Stimulated activated CD4-positive, alpha-beta T cell treated with anti-CD3 and anti-CD28 coated beads, Interleukin-2, amount 100 ng/mL, for 48 hours (primary cell): ENCODE measurements around the gene PRKN.

Experiments
- DNase-seq, 2 donors: peaks; one replicate each; pipeline ENCODE4 v3.0.0-alpha.2; 2020

PRKN gene

DNA sequence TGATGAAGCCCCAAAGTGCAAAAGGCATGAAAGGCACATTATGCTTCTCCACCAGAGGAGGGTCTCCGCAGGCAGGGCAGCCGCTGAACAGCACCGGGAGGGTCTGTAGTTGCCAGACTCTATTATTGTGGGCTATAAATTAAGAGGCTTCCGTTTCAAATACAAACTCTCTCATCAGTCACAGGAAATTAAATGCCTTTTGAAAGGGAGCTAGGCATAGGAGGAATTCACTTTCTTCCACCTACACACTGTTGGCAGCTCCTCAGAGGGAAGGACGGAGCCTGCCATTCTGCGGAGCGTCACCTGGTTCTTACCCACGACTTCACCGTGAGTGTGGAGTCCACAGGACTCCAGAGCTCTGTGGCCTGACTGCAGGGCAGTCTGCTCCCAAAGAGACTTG is 1312.9 kb downstream of the PRKN start:
- no peak for DNase-seq

DNA sequence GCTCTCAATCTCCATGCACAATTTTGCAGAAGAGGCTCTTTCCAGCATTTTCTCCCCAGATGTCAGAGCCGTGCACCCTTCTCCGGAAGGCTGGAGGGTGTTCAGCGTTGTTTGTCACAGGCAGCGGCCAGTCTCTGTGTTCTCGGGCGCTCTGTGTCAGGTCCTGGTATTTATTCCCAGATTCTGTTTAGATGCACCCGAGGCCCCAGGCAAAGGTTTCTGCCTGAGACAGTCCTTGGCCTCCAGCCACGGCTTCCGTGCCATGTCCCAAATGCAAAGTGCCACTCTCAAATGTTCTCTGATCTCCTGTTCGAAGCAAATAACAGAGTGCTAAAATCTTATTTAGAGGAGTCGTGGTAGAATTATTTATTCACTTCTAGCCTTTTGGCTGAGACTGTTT is 1313.4 kb downstream of the PRKN start:
- DNase-seq = no peak

DNA sequence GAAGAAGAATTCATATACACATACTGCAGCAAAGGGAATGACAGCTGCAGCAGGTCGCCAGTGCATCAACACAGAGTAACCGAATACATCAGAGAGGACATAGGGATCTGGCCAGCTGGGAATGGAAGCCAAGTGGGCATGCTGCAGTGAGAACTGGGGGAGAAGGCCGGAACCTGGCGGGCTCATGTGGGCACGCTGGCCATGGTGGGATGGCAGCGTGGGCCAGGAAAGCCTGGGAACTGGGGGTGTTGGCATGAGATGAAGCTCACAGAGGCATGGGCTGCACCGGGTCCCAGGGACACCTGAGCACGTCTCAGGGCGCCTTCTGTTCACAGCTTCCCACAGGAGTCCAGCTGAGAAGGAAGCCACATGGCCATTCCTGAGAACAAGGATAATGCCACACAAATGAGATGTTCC is 1314.2 kb downstream of the PRKN start:
- DNase-seq = no peak

DNA sequence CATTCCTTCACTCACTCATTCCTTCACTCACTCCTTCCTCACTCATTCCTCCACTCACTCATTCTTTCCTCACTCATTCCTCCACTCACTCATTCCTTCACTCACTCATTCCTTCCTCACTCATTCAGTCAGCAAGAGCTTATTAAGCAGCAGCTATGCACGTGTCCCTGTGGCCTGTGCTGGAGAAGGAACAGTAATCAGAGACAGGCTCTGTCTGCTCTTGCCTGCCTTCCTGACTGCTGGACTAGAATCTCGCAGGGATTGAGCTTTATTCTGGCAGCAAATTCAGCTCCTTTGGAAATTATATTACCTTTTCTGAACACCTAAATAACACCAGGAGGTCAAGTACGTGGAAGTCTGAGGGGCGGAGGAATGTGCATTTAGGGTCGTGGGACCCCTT is 1314.8 kb downstream of the PRKN start:
- DNase-seq = no peak

DNA sequence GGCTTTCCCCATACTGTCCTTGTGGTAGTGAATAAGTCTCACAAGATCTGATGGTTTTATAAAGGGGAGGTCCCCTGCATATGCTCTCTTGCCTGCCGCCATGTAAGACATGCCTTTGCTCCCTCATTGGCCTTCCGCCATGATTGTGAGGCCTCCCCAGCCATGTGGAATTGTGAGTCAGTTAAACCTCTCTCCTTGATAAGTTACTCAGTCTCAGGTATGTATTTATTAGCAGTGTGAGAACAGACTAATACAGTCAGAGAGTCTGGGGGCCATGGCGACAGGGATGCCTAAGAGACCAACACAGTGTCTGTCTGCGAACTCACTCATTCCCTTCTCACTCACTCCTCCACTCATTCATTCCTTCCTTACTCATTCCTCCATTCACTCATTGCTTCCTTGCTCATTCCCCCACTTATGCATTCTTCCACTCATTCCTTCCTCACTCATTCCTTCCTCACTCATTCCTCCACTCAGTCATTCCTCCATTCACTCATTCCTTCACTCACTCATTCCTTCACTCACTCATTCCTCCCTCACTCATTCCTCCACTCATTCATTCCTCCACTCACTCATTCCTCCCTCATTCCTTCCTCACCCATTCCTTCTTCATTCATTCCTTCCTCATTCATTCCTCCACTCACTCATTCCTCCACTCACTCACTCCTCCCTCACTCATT is 1316.2 kb downstream of the PRKN start:
- no peak for DNase-seq

DNA sequence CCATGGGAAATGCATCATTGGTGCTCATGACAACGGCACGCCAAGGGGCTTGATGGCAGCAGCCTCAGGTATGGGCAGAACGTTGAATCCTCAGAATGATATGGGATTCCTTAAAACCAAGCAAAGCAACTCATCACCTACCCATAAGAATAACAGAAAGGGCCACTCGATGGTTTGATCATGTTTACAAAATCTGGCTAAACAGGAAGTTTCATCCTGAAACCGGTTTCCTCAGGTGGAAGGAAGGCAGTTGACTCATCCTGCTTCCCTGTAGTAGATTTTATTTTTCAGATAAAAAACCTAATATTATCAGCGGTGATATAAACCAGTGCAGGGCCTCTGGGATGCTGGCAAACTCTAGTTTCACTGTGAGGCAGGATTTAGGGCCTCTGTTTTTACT is 1316.8 kb downstream of the PRKN start:
- DNase-seq = no peak

DNA sequence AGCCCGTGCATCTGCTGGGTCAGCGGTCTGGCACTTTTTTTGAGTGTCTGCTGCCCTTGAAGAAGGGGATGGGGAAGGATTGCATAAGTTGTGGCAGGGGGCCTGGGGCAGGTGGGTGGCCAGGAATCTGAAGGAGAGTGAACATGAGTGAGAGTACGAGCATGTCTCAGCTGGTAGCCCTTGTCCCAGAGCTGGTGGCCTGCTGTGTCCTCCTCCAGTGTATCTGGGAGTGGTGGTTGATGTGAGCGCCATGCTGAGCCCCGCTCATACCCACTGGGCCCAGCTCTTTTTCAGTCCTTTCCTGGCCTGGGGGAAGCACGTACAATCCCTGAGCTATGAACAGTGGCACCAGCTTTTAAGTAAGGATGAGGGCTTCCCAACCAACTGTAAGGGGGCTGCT is 1317.5 kb downstream of the PRKN start:
- no peak for DNase-seq

DNA sequence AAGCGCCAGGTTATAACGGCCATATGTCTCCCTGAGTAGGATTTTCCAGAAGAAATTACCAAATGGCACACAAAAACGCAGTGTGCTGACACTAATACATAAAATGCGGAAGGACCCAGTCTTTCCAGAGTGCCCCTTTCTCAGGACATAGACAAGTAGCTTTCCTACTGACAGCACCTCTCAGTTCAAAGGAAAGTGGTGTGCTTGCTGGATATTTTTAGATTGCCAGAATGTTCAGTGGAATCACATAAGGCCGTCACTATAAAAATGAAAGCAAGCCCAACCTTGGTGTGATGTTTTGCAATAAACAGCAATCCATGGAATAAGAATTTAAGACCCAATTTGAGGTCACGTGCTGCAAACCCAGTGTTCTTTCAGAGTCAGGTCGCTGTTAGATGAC is 1318.2 kb downstream of the PRKN start:
- no peak for DNase-seq

DNA sequence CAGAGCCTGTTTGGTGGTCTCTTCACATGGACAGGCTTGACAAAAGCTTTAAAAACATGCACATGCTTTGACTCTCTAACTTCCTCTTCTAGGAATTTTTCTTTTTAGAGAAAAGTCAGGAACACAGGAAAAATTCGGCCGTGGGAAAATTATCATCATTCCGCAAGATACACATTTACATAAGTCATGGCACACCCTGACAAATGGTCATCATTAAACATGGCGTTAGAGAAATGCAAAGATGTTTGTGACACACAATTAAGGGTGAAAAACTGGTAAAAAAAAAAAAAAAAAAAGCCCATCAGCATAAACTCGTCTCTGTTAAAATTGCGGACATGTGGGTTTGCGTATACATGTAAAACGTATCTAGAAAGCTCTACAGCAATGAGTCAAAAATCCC is 1319.5 kb downstream of the PRKN start:
- DNase-seq = no peak

DNA sequence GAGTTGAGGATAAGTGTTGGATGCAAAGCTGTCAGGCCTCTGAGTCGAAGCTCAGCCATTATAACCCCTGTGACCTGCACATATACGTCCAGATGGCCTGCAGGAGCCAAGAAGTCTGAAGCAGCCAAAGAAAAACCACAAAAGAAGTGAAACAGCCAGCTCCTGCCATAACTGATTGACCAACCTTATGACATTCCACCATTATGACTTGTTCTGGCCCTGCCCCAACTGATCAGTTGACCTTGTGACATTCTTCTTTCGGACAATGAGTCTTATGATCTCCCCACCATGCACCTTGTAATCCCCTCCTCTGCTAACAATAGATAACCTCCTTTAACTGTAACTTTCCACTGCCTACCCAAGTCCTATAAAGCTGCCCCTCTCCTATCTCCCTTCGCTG is 1320.0 kb downstream of the PRKN start:
- no peak for DNase-seq

DNA sequence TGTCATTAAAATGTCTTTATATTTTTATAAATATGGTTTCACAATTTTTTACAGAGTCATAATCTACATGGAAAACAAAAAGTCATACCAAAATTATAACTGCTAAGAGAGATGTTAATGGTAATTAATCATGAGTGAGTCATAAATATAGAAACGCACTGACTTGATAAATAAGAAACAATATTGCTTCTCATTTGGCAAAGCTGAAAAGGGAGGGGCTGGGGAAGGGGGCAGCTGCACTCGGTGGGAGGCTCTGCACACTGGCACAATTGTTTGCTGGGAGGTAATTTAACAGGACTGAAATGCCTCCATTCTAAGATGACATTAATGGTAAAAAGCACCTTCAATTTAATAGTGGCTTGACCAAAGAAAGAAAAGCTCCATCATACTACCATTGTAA is 1320.5 kb downstream of the PRKN start:
- DNase-seq = no peak

DNA sequence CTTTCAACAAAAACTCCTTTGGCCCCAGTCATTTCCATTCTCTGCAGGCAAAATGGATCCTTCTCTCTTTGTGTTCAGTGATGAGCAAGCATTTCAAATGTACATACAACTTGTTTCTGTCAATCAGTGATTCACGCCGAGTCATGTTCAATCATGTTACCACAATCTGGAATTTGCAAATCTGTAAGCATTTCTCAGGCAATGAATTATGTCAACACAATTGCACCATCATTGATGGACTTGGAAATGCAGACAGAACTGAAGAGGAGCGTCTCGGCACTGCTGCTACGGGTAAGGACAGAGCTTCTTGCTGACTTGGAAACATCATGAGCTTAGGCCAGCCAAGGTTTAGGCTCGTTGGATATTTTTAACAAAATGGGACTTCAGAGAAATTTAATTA is 1320.9 kb downstream of the PRKN start:
- no peak for DNase-seq

DNA sequence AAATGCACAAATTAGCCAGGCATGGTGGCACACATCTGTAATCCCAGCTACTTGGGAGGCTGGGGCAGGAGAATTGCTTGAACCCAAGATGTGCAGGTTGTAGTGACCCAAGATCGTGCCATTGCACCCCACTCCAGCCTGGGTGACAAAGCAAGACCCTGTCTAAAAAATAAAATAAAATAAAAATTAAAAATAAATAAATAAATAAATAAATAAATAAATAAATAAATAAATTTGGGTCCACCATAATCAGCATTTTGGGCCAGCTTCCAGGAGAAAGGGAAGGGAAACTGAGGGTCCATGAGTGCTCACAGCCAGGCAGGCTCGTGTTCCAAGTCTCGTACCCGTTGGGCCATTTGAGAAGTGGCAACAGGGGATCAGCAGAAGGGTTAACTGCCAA is 1322.1 kb downstream of the PRKN start:
- DNase-seq = no peak

DNA sequence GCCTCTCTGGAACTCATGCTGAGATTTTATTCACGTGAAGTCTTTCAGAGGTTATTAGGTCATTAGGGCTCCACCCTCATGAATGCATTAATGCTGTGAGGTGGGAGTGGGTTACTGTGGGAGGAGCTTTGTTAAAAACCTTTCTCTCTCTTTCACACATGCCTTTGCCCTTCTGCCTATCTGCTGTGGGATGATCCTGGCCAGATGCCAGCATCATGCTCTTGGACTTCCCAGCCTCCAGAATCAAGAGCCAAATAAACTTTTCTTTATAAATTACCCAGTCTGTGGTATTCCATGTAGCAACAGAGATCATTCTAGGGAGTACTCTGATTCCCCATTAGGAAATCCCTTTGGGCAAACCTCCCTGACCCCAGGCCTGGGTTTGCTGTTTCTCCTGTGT is 1323.8 kb downstream of the PRKN start:
- DNase-seq = no peak

DNA sequence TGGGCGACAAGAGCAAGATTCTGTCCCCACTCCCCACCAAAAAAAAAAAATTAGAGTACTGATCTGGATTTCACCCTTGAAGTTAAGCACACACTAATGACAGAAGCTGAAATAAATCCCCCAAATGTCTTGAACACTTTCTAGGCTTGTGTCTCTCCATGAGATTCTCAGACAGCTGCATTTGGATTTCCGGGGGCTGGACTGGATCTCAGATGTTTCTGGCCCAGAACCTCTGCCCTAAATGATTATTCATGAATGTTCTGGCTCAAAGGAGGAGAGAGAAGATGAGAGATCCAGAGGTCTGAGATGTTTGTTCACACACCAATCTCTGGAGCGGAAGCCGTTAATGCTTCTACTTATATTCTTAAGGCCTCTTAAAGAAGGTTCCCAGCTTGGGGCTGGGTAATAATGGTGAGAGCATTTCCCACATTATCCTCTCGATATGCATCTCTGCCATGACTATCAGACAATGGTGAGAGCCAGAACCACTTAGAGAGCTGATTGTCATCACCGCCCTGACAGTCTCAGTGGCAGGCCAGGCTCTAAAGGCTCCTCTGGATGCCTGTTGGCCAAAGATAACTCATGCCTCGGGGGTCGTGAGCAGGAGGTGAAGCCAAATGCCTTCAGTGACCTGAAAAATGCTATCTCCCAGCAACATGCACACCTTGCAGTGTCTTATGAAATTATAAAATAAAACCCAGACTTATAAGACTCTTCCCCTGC is 1325.8 kb downstream of the PRKN start:
- DNase-seq = no peak

DNA sequence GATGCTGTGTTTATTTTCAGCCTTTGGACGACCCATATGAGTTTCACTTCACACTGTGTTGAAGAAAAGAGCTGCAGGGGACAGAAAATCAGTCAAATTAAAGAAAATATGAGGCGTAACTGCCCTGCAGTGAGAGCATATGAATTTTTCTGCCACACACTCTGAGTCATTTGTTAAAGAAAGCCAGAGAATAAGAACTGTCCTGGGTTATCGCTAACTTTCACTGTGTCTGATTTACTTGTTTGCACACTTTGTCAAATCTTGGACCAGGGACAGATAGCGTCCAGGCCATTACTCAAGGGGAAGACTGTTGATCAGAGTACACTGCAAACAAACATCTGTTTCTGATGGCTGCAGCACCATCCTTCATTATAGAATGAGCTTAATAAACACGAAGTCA is 1326.9 kb downstream of the PRKN start:
- no peak for DNase-seq

DNA sequence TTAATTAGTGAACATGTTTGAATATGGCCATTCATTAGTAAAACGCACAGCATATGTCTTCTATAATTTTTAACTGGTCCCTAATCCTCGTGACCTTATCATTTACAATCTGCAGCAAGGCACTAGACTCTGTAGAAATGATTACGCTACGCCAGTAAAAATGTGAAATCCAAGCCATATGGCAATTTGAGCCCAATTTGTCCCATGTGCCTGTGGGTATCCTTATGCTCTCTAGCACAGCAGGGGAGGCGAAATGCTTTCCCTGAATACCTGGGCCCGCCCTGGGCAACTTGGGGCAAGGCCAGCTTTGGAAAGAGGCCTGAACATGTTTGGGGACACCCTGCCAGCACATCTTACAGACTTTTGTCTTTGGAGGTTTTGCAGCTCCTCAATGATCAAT is 1331.0 kb downstream of the PRKN start:
- no peak for DNase-seq

DNA sequence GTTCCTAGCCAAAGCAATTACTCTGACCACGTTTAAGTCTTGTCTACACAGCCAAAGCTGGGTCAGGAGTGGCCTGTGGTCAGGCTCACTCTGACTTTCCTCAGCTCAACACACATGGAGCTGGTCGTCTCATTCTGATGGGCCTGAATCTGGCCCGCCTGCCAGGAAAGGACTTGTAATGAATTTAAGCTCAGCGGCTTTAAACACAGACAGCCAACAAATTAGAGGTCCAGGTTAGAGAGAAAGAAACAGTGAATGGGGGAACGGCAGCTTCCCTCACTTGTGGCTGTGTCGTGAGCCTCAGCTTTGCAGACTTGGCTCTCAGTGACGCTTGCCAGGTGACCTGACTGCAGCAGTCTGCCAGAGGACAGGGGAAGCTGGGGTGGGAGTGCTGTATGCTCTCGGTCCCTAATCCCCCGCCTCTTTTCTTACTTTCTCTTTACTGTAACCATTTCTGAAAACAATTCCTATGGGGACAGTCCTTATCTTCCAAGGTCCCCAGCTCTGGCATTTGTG is 1331.8 kb downstream of the PRKN start:
- DNase-seq = no peak

DNA sequence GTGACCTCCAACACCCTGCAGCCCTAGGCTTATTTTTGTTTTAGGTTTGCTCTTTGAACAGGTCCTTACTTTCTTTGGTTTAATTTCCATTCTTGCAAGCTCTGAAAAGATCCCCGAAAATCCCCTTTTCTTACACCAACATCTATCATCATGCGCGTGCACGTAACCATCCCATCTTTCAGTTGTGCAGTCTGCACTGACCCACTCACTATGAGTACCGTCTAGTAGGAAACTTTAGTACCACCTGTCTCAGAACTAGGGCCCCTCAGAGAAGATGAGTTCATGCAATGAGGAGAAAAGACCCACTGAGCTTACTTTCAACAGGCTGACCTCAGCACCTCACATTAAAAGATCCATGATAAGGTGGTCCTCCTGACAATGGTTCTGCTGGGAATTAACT is 1333.1 kb downstream of the PRKN start:
- no peak for DNase-seq

DNA sequence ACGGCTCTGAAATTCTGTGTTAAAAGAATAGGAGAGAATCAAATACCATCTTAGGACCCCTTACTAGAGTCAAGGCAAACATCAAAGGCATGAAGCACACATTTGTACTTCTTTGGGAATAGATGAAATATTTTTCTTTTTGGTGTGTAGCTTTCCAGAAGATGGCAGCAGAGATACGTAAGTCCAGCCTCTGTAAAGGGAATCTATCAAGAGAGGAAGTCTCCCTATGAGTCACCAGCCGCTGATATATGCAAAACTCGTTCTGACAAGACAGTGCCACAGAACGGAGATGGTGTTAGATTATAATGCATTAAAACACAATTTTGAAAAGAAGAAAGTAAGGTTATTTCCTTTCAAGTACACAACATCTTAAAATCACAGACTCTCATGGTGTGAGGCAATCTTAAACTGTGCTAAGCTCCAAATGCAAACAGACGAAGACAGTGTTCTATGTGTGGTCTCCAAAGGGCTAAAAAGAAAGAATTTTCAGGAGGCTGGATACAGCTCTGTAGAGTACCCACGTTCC is 1333.7 kb downstream of the PRKN start:
- DNase-seq = peak; percentile 26 to 29

DNA sequence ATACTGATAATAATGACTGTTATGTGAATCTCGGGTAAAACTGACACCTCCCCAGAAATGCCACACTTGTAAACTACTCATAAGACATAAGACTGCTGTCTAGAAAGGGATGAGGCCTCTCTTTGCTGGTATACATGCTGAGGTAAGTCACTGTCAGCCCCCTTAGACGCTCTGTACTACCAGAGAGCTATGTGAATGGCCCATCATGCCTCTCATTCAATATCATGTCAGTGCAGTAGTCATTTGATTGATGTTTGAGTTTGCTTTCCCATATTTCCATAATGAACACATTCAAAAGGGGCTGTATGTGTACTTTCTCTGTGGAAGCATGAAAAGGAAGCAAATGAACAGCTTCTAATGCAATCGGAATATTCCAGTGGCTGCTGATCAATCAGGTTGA is 1334.3 kb downstream of the PRKN start:
- no peak for DNase-seq

DNA sequence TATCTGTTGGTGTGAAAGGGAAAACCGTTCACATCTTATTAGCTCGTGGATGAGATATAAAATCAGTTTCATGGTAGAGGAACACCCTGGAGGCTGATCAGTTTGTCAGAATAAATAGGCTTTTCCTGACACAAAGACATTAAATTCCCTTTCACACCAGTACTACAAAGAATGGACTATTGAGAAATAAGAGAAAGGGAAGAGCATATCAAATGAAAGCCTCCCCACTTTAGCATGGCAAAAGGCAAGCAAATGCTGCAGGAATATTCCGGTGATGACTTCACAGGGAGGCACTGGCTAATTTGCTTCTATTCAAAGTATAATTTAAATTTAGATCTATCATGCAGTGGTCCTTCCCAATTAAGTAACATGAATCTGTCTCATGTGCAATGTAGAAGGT is 1337.8 kb downstream of the PRKN start:
- no peak for DNase-seq

DNA sequence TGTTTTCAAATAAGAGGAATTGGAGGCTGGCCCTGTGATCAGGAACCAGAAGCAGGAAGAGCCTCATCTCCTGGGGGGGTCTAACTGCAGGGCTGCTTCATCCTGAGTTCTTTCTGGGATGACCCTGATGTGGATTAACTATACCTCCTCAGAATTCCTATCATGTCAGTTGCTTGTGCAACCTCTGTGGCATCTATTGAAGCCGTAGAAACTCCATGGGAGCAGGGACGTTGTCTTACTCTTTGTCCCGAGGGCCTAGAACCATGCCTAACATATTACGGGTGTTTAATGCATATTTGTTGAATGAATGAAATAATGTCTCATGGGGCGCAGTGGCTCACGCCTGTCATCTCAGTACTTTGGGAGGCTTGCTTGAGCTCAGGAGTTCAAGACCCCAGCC is 1343.6 kb downstream of the PRKN start:
- no peak for DNase-seq

DNA sequence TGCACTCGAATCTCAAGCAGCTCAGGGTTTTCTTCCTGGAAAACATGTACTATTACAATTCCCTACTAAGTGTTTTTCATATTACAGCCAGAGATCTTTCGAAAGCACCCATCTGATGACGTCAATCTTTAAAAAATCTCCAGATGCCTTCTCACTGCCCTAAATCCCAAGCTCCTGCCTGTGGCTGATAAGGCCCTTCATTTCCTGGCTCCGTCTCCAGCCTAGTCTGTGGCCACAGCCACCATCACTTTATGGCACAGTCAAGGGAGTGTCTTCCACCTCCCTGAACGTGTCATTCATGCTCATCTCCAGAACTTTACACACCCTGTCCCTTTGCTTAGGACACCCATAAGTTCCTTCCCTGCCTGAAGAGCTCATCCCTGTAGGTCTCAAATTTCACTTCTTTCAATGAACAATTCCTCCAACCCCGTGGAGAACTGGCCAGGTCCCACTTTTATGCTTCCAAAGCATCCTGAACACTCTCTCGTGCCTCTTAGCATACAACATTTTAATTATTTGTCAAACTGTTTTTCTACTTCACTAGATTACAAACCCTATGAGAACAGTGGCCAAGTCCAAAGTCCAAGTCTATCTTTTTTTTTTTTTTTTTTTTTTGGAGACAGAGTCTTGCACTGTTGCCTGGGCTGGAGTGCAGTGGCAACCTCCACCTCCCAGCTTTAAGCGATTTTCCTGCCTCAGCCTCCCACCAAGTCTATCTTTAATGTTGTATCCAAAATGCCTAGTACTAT is 1347.6 kb downstream of the PRKN start:
- DNase-seq = no peak
